Activated CD8-positive, alpha-beta memory T cell treated with anti-CD3 and anti-CD28 coated beads for 4 hours (primary cell): Measurements from ENCODE around the gene C18orf63.
"Not testable (repeated sequence)": the region's sequence is repeated elsewhere in the genome, so short reads cannot be mapped to it uniquely, and the experiment has no call there.

Experiments used
- DNase-seq, 2 donors: peaks; one replicate each; pipeline ENCODE4 v3.0.0-alpha.2; 2020; ENCODE audit warnings: low read depth in 2 of 2

Gene C18orf63

GRCh38 chr18:74315464-74316256 is at the start of gene C18orf63:
Gene C18orf63 (plus strand): TSS chr18:74315839. CDS start chr18:74317866, 2,027 bp downstream.
- DNase-seq: no peak

DNA sequence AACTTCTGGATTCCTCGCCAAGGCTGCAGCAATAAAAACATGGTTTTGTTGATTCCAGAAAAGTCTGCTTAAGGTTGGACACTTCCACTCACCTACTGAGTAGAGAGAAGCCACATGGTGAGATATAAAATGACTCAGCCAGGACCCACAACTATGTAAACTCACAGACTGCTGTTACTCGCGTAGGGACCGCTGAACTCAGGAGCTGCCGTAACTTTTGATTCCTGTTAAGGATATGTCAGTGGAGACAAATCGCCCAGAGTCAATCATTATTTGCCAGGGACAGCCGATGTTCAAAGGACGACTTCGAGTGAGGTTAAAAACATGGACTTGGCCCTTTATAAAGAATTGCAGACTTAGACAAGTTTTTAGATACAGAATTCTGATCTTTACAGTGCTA is 49.5 kb upstream of the C18orf63 start:
- DNase-seq: no peak

- no peak for DNase-seq
These were observed 47.5 kb upstream of the C18orf63 start for GRCh38 chr18:74268175-74268574.

- DNase-seq: no peak
These were observed 46.6 kb upstream of the C18orf63 start for GRCh38 chr18:74268933-74269620.

- DNase-seq: no peak
These were observed 44.0 kb upstream of the C18orf63 start for GRCh38 chr18:74271635-74272034.

DNA sequence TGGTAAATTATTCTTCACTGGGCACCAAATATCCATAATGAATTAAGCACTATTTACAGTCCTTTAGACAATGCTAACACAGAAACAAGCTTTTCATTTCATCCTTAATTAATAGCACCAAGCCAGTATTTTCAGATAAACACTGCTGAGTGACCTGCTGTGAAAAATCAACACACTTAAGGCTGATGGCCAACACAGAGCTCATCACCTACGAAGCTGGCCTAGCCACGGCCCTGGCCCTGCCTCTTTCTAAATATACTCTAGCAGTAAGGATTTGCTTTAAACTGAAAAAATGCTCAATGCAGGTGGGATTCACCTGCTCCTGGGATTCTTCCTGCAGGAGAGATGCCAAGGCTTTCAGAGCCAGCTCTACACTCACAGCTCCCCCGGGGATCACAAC is 42.2 kb upstream of the C18orf63 start:
- DNase-seq: no peak

GRCh38 chr18:74274700-74275099 is 40.9 kb upstream of the C18orf63 start:
- DNase-seq: no peak

DNA sequence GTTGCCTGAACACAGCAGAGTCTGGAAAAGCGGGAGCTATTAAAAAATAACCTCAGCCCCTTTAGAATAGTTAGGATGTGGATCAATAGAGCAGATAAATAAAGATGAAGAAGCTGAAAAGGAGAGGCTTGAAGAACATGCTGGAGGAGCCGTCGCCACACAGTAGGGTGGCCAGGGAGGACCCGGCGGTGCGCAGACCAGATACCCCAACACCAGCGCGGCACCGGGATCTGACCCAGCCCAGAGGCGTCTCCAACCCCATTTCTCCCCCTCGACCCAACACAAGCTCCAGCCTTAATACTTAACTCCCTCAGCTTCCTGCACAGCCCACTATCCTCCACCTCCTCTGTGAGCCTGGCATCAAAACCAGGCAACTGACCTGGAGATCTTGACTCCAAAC is 39.9 kb upstream of the C18orf63 start:
- no peak for DNase-seq

DNA sequence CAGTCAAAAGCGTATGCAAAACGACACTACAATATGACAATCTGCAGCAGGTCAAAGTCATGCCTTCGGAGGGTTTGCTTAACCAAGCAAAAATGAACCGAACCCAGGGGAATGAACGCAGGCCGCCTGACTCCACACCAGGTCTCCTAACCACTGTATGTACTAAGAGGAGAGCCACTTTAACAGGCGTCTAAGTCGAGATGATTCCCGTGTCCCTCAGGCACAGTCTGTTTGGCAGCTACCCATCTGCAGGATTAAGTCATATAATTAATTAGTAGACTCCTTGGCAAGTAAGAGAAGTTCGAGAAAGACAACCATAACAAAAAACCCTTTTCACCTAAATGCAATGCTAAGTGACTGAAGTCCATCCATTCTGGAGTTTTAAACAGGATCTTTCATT is 39.0 kb upstream of the C18orf63 start:
- no peak for DNase-seq

GRCh38 chr18:74277296-74277695 is 38.3 kb upstream of the C18orf63 start:
- DNase-seq: no peak

GRCh38 chr18:74278058-74278457 is 37.6 kb upstream of the C18orf63 start:
- no peak for DNase-seq

- no peak for DNase-seq
These were observed 36.7 kb upstream of the C18orf63 start for GRCh38 chr18:74278983-74279382.

DNA sequence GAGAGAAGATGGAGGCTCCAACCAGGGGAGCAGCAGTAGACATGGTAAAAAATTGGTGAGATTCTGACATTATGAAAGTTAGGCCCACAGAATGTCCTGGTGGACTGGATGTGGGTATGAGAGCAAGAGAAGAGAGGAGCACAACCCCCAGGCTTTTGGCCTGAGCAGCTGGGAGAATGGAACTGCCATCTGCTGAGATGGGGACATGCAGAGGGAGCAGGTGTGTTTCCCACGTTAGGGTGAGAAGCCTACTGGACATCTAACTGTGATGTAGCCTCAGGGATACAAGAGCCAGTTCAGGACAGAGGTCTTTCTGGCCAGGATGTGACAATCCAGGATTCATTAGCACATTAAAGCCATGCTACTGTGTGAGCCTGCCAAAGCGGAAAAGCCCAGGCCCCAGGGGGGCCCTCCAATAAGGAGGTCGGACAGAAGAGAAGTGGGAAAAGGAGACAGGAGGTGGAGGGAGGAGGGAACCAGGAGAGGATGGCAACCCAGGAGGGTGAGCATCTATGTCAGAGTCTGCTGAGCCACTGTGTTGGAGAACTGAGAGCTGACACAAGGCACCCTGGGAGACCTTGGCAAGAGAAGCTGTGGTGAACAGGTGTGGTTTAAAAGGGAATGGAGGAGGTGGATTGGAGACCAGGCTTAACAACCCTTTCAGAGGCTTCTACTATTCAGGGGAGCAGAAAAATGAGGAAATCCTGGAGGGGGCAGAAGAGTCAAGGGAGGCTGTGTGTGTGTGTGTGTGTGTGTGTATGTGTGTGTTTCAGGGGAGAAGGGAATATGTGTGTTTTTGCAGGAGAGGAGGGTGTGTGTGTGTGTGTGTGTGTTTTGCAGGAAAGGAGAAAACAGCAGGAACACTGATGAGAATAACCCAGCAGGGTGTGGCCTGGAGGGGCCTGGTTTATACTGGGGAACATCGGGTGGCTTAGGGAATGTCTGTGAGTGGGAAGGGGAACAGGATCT is 34.3 kb upstream of the C18orf63 start:
- DNase-seq: no peak

DNA sequence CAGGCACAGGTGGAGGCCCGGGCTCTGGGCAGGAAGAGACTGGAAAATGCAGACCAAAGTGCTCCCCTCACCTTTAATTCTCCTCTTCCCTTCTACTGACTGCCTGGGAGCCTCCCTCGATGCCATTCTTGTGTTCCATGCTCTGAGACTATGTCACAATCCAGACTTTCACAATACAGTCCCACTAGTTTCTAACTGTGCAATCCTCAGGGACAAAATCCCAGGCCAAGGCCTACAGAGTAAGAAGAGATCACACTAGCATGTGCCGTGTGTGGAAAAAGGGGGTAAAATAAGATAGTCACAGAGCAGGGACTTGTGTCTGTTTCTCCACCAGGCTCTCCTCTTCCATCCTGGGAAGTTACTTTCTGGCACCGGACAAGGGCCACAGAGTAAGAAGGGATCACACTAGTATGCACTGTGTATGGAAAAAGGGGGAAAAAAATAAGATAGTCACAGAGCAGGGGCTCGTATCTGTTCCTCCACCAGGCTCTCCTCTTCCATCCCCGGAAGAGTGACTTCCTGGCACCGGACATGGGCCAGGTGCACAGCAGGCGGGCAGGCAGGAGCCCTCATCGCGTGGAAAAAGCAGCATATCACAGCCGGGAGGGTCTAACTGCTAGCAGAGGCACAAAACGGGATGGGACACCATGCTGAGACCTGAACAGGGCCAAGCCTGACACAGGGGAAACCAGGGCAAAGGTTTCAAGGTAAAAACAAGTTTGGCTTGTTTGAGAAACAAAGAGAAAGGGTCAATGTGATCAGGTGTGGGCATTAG is 33.5 kb upstream of the C18orf63 start:
- DNase-seq: no peak

- no peak for DNase-seq
These were observed 32.7 kb upstream of the C18orf63 start for GRCh38 chr18:74282755-74283554.

- DNase-seq: no peak
These were observed 32.0 kb upstream of the C18orf63 start for GRCh38 chr18:74283646-74284045.

DNA sequence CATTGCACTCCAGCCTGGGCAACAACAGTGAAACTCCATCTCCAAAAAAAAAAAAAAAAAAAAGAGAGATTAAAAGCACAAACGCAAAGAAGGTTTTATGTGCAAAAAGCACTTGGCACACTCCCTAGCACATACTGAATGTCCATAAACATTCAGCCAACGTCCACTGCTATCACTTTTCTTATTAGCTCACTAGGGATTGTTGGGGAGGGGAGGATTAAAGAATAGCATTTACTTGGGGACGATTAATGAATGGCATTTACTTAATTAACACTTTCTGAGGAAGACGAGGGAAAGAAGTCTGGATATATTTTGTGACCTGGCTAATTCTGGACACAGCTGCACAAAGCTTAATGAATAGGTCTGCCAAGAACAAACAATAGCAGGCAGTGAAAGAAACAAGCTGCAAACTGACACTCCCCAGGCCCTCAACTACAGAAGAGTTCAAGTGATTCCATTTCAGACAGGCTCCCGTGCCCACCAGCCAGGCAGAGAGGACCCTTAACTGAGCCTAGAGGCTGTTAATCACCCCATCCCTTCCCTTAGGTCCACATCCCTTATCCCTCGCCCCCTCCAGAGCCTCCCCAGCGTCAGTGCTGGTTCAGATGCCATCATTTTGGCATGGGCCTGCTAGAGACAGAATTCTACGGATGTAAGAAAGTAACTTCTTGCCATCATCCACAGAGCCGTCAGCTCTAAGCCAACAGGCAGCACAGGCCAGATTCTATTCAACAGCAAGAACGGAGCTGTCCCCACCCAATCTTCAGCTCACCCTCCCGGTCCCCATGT is 31.3 kb upstream of the C18orf63 start:
- DNase-seq: no peak

DNA sequence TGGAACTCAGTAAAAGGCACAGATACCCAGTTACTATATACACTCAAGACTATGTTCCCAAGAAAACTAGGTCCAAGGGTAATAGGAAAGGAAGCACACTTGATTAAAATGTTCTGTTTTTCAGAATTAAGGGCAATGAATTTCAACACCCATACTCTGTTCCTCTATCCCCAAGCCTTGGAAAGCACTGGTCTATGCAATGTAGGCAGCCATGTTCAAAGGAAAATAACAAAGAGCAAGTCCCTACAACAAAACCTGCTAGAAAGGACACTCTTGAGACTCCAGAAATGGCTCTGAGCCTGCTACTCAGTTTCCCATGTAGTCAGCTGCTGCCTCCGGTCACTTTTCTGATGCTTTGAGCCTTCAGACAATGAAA is 30.7 kb upstream of the C18orf63 start:
- DNase-seq: no peak

GRCh38 chr18:74285583-74285982 is 30.1 kb upstream of the C18orf63 start:
- not testable (repeated sequence) for DNase-seq
